ENCODE measurements around the gene NDUFB10.
"Not testable (repeated sequence)": the region's sequence is repeated elsewhere in the genome, so short reads cannot be mapped to it uniquely, and the experiment has no call there.

The NDUFB10 gene

DNA sequence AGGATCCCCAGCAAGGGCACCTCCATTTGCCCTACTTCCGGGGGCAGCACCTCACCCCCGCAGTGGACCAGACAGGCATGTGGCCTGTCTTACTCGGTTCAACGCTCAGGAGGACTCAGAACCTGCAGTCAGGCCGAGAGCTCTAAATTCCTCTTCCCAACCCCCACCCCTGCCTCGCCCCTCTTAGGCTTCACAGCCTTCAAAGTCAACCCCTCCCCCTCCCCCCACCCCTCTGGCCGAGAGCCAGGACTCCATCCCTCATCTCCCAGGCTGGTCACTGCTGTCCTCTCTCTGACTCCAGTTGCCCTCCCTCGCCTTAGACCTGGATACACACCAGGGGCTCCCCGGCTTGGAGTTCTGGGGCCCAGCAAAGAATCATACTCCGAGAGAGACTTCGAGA is 33.1 kb upstream of the NDUFB10 start:
- no peak for DNase-seq

DNA sequence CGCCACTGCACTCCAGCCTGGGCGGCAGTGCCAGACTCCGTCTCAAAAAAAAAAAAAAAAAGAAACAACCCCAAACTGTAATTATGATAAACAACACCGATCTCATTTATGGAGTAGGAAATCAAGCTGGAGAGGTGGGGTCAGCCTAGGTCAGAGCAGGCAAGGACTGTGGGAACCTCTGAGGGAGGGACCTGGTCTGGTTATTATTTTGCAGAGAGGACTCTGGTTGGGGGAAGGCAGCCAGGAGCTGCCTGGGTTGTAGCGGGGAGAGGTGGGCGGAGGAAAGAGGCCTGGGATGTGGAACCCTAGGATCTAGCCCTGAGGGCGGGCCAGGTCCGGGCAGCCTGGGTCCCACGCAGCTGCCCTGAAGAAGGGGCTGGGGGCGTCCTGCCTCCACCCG is 30.2 kb upstream of the NDUFB10 start:
- peak; percentile 26 for DNase-seq

- peak; percentile 92 for DNase-seq
Measured at GRCh38 chr16:1929578-1930337, 29.6 kb upstream of the NDUFB10 start.

DNA sequence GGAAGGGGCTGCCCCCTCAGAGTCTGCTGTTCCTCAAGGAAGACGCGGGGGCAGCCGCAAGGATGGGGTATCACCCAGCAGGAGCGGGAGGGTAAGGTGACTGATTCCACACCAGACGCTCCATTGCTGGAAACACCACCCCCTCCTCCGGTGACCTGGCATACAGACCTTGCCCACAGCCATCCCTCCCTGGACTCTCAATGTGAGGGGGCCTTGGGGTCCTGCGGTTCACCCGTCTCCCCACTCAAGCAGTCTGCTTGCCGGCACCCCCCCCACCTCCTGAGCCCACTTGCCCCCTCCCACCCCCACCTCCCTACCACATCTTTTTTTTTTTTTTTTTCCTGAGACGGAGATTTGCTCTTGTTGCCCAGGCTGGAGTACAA is 29.0 kb upstream of the NDUFB10 start:
- no peak for DNase-seq

DNA sequence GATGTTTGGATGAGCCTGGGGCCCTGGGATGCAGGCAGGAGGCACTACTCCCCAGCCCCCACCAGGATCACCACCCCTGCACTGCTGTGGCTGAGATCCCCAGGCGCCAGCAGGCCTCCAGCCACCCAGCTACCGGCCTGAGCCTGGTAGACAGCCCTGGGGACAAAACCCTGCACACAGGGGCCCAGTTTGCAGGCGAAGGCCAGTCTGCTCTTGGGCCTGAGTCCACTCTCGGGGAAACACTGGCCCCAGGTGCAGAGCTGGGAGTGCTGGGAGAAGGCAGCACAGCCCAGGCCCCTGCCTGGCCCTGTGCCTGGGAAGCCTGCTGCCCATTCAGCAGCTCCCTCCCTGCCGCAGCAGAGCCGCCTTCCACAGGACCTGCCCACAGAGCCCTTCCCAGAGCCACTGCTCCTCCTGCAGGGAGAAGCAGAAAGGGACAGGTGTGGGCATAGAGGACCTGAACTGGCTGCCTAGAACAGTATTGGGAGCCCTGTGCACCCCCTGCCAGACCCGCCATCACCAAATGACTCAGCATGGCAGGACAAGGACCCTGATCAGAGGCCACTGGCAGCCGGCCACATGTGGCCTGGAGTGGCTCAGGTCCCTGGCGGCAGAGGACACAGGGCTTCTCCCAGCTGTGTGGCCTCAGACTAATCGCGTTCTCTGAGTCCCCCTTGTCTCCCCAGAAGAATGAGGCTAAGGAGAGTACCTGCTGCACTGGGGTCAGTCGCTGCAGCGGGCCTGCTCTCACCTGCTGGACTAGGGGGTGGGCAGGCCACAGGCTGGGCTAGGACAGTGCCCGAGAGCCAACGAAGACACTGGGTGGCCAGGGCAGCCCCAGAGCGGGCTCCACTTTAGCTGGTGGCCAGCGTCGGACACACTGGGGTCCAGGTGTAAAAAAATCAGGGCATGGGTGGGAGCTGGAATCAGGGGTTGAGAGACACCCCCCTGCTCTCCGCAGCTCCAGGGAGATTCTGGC is 27.0 kb upstream of the NDUFB10 start:
- DNase-seq, result no peak

DNA sequence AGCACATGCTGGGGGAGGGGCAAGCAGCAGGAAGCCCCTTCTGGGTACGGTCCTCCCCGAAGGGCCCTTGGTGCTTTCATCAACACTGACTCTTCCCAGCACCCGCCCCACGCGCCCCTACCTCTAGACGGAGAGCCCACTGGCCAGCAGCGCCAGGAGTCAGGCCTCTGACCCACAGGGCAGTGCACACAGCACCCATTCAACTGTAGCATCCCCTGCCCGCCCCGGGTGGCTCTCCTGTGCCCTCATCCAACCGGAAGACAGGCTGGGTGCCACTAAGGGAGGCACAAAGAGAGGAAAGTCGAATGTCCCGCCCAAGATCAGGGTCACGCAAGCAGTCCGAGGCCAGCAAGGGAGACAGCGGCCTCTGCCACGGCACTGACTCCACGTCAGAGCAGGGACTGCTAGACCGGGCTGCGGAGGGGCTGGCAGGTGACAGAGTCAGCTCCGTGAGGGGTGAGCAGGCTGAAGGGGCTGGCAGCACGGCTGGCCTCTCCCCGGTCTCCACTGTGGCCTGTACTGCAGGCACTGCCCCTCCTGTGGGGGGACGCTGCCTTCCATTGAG is 26.2 kb upstream of the NDUFB10 start:
- DNase-seq, result no peak

DNA sequence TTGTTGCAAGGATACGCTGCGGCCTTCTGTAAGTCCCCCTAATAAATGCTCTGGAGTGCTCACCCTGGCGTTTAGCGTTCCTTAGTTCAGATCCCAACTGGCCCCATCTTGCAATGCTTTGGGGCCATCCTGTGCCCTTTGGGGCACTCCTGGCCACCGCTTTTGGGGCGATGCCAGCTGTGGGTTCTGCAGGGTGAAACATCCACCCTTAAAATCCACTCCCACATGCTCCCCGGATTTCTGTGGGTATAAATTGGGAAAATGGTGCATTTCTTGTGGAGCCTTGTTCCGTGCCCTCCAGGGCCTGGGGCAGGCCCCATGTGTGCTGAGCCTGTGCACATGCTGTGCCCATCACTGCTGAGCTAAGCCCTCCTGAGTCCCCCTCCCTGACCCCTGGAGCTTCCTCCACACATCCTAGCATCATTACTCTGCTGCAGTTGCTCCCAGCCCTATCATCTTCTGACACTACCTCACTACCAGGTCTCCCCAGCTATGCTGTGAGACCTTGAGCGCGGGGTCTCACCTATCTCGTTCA is 22.3 kb upstream of the NDUFB10 start:
- no peak for DNase-seq

GRCh38 chr16:1938316-1938715 is 21.0 kb upstream of the NDUFB10 start:
- DNase-seq, result no peak

- no peak for DNase-seq
Measured at GRCh38 chr16:1938910-1939309, 20.4 kb upstream of the NDUFB10 start.

- not testable (repeated sequence) for DNase-seq
Measured at GRCh38 chr16:1939833-1940232, 19.5 kb upstream of the NDUFB10 start.

DNA sequence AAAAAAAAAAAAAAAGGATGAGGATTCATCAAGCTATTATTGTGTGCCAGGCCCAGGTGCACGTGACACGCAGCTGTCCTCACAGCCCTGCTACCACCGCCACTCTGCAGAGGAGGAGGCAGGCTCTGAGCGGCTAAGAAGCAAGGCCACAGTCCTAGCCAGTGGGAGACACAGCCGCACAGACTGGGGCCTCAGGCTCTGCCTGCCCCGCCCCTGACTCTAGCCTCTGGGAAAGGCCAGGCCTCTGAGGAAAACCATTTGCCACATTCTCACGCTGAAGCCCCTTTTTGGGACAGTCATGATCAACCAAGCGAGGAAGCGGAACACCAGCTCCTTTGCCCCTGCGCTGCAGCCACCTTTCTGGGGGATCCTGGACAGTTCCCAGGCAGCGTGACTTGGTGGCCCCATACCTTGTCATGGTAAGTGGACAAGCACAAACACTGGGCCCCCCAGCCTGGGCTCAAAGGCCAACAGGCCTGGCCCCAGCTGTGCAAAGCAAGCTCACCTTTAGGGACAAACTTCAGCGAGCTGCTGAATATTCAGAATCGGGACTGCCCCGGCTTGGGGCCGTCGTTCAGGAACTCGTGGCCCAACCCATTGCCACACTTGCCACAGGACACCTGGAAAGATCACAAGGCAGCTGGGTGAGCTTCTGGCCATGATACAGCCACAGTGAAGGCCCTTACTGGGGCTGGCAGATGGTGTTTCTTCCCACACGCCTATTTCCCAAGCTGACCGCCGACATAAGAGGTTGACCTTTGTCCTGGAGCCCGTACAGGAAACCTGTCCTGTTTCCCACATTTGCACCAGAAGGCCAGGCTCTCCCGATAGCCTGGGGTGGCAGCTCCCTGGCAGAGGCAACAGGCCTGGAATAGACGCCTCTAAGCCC is 18.8 kb upstream of the NDUFB10 start:
- no peak for DNase-seq

- no peak for DNase-seq
Measured at GRCh38 chr16:1941162-1942046, 17.9 kb upstream of the NDUFB10 start.

GRCh38 chr16:1942047-1942809 is 17.1 kb upstream of the NDUFB10 start:
- peak; percentile 71 for DNase-seq

GRCh38 chr16:1942810-1943726 is 16.3 kb upstream of the NDUFB10 start, which contains the start of gene MSRB1:
Gene MSRB1 (minus strand): TSS chr16:1943199. CDS start chr16:1943156, 43 bp downstream.
- peak; percentile 99 for DNase-seq

GRCh38 chr16:1944612-1945199 is 14.6 kb upstream of the NDUFB10 start:
- DNase-seq, result no peak

GRCh38 chr16:1945559-1946391 is 13.6 kb upstream of the NDUFB10 start:
- DNase-seq, result no peak

DNA sequence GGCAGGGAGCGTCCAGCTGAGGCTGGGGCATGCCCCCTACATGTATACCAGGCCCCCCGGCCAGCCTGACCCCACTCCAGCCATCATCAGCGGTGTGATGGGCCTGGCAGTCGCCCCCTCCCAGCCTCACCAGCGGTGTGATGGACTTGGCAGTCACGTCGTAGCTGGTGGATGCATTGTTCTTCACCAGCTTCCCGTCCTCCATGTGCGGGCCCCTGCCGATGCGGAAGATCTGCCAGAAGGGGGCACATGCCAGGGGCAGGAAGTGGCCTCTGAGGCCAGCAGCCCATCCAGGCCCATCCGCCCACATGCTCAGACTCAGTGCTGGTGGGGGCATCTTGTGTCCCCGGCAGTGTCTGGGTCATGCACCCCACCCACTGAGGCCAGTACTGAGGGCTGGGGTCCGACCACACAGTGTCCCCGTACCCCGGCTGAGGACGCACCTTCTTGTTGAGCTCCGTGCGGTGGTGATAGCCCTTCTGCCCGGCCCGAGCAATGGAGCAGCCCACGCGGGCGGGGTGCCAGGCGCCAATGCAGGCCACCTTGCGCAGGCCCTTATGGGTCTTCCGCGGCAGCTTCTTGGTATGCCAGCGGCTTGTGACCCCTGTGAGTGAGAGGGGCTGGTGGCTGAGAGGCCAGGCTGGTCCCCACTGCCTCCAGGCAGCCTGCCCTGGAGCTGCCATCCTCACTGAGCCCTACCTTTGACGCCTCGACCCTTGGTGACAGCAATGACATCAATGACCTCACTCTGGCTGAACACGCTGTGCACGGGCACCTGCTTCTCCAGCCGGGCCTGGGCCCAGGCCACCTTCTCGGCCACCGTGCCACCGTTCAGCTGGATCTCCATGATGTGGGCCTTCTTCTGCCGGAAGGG is 12.6 kb upstream of the NDUFB10 start:
- no peak for DNase-seq
